ENCODE results near the gene MYO3B.

DNA sequence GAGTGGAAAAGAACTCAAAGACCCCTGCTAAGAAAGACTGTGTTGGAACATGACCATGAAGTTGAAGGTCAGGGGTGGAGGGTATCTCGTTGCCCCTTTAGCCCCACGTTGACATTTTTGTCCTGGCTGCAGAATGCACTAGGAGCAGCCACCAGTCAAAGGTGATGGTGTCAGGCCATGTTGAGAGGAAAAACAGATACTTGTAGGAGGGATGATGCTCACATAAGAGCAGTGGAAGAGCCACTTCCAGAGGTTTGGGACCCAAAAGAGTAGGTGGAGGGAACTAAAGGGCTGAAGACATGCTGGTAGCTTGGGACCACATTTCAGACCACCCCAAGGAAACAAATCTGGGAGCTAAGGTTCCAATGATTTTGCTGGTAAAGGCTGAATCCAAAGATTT is 159.0 kb downstream of the MYO3B start:
- TF ChIP-seq TAF1 (IDR thresholded peaks at IDR 0.05; ENCODE audit: low read depth) (no peak), CEBPB (IDR thresholded peaks at IDR 0.05) (no peak), YY1 (IDR thresholded peaks at IDR 0.05; ENCODE audit: low read depth) (no peak), CREB1 (IDR thresholded peaks at IDR 0.05; ENCODE audit: low read depth) (no peak), REST (IDR thresholded peaks at IDR 0.05; ENCODE audit: low read depth) (no peak), RAD21 (IDR thresholded peaks at IDR 0.05; ENCODE audit: low read depth) (no peak), NFIC (IDR thresholded peaks at IDR 0.05) (no peak), TCF12 (IDR thresholded peaks at IDR 0.05; ENCODE audit: low read depth) (no peak), FOXM1 (IDR thresholded peaks at IDR 0.05; ENCODE audit: borderline replicate concordance, low read depth) (no peak), EGR1 (IDR thresholded peaks at IDR 0.05) (no peak), EP300 (IDR thresholded peaks at IDR 0.05; ENCODE audit: borderline replicate concordance) (no peak), ZBTB7A (IDR thresholded peaks at IDR 0.05; ENCODE audit: low read depth) (no peak)
- TF ChIP-seq, protein P1, sequence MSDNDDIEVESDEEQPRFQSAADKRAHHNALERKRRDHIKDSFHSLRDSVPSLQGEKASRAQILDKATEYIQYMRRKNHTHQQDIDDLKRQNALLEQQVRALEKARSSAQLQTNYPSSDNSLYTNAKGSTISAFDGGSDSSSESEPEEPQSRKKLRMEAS (IDR thresholded peaks at IDR 0.05): no peak
